HG02852 (cell line): Measurements from ENCODE around the gene XYLT1.
A peak's percentile ranks its signal among the peaks of the same experiment; 100 is the strongest.
"Not testable (repeated sequence)": the region's sequence is repeated elsewhere in the genome, so short reads cannot be mapped to it uniquely, and the experiment has no call there.

Source experiments
- ATAC-seq: cut with Tn5 transposase; IDR thresholded peaks from one replicate; pipeline ENCODE4 v1.9.1; 2021; ENCODE audit warnings: mild to moderate bottlenecking, moderate library complexity; ENCODE audit not compliant: unreplicated experiment

The XYLT1 gene

DNA sequence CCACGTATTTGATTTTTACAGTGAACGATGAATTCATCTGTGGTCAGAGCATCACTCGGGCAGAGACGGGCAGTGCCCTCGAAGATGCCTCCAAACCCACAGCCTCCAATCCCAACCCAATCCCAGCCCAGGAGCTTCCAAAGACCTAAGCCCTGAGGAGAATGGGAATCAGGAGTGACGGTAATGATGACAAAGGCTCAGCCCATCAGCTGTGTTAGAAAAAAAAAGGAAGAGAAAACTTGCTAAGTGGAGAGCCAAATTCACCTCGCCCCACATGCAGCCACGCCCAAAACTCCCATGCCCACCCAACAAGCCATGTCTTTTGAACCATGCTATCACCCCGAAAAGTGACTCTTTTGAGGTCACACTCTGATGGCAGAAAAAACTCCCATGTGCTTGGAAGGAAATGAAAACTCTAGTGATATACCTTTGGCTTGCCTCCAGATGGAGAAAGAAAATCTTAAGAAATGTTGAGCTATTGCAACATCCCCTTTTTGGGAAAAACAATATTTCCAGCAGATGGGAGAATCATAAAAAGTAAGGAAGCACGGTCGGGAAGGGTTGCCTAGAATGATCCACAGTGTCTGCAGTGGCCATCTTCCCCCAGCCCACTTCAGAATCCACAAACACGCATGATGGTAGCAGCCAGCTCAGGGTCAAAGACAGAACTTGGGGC, 37.7 kb downstream of the XYLT1 start:
- ATAC-seq, result no peak

GRCh38 chr16:17431968-17432625, 38.7 kb downstream of the XYLT1 start:
- no peak for ATAC-seq

- ATAC-seq, result no peak
Observed at GRCh38 chr16:17431012-17431411, 39.7 kb downstream of the XYLT1 start.

DNA sequence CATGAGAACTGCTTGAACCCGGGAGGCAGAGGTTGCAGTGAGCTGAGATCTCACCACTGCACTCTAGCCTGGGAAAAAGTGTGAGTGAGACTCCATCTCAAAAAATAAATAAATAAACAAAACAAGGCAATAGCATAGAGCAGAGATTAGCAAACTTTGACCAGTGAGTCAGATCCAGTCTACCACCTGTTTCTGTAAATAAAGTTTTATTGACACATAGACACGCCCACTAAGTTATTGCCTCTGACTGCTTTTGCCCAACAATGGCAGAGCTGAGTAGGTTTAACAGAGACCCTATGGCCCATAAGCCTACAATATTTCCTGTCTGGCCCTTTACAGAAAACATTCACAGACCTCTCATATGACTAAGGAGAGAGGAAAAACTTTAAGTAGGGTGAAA, 44.3 kb downstream of the XYLT1 start:
- ATAC-seq, result no peak

DNA sequence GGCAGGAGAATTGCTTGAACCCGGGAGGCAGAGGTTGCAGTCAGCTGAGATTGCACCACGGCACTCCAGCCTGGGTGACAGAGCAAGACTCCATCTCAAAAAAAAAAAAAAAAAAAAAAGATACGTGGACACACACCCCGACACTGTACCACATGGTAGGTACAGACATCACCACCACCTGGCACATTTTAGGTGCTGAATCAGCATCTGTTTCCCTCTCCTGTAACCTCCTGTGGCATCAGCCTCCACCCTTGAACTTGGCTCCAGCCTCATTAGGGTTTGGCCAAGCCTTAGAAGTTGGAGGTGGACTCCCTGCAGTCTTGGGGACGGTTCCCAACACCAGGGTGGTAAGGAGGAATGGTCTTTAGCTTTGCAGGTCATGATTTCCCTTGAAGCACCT, 46.0 kb downstream of the XYLT1 start:
- no peak for ATAC-seq

DNA sequence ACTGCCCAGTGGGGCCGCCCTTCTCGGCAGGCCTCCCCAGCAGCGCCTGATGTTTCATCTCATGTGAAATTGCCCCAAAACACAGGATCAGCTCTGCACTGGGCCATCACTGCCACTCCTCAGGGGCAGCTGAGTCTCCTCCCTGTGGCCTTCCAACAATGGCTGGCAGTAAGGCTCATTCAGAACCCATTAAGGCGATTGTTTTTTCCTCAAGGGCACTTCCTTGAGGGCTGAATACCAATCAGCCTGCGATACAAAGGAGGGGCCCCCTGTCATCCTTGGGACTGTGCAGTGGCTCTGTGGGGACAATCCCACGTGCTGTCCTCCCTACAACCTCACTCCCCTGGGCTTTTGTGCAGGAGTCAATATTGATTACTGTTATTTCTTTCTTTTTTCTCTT, 47.5 kb downstream of the XYLT1 start:
- ATAC-seq, result no peak

DNA sequence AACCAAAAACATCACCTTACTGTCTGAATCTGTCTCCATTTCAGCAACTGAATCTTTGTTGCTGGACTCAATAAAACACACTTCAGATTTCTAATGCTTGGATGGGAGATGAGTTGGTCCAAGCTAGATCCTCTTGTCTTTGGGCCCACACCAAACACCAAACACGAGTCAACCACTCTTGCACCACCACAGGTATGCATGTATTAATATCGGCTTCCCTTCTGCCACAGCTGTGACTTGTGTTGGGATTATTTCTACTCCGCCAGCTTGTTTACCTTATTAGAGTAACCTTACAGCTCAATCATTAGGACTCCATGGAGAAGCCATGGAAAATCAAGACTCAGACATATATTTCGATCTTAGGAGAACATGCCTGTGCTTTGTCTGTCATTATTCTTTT, 49.9 kb downstream of the XYLT1 start:
- no peak for ATAC-seq

GRCh38 chr16:17419266-17419665, 51.5 kb downstream of the XYLT1 start:
- ATAC-seq, result no peak

GRCh38 chr16:17417740-17418139, 53.0 kb downstream of the XYLT1 start:
- ATAC-seq, result no peak

DNA sequence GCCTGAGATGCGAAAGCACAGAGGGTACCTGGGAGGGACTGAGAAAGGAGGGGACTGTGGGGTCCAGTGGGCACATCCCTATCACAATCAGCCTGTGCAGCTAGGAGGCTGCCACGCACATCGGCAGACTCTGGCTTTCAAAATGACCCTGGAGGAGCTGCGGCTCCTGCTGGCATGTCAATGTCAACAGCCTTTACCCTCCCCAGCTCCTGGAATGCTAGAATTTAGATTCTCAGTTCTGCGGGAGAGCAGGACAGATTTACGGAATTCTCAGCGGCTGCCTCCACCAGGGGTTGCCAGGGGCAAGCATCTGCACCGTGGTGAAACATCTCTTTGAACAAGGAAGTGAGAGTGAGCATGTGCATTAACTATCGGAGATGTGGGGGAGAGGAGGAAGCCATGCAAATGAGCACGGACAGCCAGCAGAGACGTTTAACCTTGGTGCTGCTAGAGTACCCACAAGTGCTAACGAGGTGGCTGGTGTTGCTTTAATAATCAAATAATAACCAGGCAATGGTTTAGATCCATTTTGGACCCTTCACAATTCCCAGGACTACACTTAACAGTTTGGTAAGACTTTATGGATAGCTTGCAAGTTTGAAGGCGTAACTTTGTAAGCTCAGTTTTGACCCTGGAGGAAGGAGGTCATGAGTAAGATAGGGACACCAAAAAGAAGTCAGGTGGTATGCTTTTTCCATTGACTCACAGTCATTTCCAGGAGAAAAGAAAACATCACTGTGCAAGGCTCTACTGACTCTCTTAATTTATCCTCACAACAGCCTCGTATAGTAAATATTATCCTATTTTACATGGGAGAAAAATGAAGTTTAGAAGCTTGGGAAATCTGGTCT, 54.1 kb downstream of the XYLT1 start:
- ATAC-seq, result peak; percentile 95

GRCh38 chr16:17414916-17415315, 55.8 kb downstream of the XYLT1 start:
- ATAC-seq, result no peak

GRCh38 chr16:17414421-17414820, 56.3 kb downstream of the XYLT1 start:
- no peak for ATAC-seq

GRCh38 chr16:17413508-17413907, 57.3 kb downstream of the XYLT1 start:
- no peak for ATAC-seq

DNA sequence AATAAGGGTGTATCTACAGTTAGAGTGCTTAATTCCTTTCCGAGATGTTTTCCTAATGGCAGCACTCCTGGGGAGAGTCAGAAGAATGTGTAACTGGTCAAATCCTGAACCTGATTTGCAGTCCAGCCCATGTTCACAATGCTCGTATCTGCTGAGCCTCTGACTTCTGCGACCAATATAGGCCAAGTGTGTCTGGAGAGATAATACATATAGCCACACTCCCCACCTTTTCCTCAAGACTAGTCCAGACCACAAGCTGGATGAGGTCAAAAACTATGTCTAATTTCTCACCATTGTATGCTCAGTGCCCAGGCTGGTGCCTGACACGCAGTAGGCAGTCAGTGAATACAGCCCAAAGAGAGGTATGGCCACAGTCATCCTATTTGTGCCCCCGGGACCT, 58.0 kb downstream of the XYLT1 start:
- no peak for ATAC-seq

- ATAC-seq, result no peak
Observed at GRCh38 chr16:17412221-17412620, 58.5 kb downstream of the XYLT1 start.

GRCh38 chr16:17411263-17411662, 59.5 kb downstream of the XYLT1 start:
- no peak for ATAC-seq

- ATAC-seq, result not testable (repeated sequence)
Observed at GRCh38 chr16:17410316-17410715, 60.4 kb downstream of the XYLT1 start.

DNA sequence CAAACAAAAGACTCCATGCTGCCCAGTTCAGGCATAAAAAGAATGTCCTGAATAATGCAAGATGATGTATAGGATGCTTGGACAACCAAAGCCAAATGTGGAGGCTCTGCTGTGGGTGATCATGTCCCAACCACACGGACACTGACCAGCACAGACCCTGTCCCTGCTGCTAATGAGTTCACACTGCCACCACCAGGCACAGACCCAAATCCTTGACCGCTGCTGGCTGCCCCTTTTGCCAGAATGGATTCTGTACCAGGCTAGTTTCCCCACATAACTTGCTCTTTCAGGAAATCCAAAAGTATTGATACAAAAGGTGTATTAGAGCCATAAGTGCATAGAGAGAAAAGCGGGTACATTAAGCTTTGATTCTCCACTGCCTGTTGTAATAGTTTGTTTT, 60.9 kb downstream of the XYLT1 start:
- ATAC-seq, result no peak

DNA sequence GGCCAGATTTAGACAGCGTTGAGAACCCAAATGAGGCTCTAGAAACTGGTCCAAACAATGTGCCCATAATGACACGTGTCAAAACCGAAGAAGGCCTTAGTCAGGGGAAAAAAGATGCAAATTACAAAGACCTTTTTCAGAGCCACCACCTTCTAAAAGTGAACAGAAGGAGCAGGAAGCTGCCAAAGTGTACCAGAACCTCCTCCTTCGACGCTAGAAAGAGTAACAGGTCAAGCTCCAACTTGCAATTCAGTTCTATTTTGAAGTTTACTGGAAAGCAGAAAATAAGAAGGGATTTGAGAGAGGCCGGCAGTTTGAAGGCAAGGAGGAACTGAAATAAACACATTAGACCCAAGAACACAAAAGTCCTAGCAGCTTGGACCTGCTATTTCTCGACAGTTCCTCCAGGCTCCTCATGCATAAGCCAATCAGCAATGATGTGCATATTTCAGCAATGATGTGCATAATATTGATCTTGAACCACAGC, 61.8 kb downstream of the XYLT1 start:
- ATAC-seq, result peak; percentile 74

GRCh38 chr16:17408296-17408695, 62.5 kb downstream of the XYLT1 start:
- no peak for ATAC-seq

GRCh38 chr16:17407321-17407720, 63.4 kb downstream of the XYLT1 start:
- ATAC-seq, result no peak
